SU-DHL-6 (cell line): ENCODE measurements around the gene SPDYE16.
"Not testable (repeated sequence)": the region's sequence is repeated elsewhere in the genome, so short reads cannot be mapped to it uniquely, and the experiment has no call there.

Experiments used
- H2AFZ ChIP-seq: fragments of 200-600 bp; sonication (generic); 2 replicates; pipeline ENCODE4 v1.6.1; 2014; ENCODE audit warnings: low read depth, mild to moderate bottlenecking, moderate library complexity, mixed read lengths, antibody characterized with exemption, low read length; ENCODE audit not compliant: severe bottlenecking
- H3F3A ChIP-seq: fragments of 200-600 bp; shearing (Covaris generic); 2 replicates; pipeline ENCODE4 v1.6.0; 2016; ENCODE audit warnings: antibody characterized with exemption, mild to moderate bottlenecking; ENCODE audit not compliant: insufficient read depth
- H3K27ac ChIP-seq: fragments of 200-600 bp; sonication (generic); 2 replicates; pipeline ENCODE4 v1.5.1; 2016; ENCODE audit warnings: low read depth, mild to moderate bottlenecking, low read length, moderate library complexity, mixed read lengths
- H3K27me3 ChIP-seq: fragments of 200-600 bp; sonication (generic), shearing (Covaris generic); 2 replicates; pipeline ENCODE4 v1.6.0; 2014; ENCODE audit warnings: mild to moderate bottlenecking, low read length
- H3K36me3 ChIP-seq: fragments of 200-600 bp; sonication (generic); 2 replicates; pipeline ENCODE4 v1.6.1; 2014; ENCODE audit warnings: mild to moderate bottlenecking, low read length, mixed read lengths
- H3K4me2 ChIP-seq: fragments of 300-600, 200-600 bp; shearing (Covaris generic), sonication (generic); 2 replicates; pipeline ENCODE4 v1.6.0; 2014; ENCODE audit warnings: low read length, low read depth, mild to moderate bottlenecking; ENCODE audit not compliant: poor library complexity, severe bottlenecking
- H3K4me3 ChIP-seq: fragments of 200-600 bp; sonication (generic); 2 replicates; pipeline ENCODE4 v1.5.1; 2014; ENCODE audit warnings: antibody characterized with exemption, low read length, mild to moderate bottlenecking, mixed read lengths; ENCODE audit not compliant: insufficient read depth, poor library complexity, severe bottlenecking
- H3K79me2 ChIP-seq: fragments of 200-600 bp; sonication (generic); 2 replicates; pipeline ENCODE4 v1.6.1; 2014; ENCODE audit warnings: mild to moderate bottlenecking, low read length, moderate library complexity; ENCODE audit not compliant: insufficient read depth
- H3K9ac ChIP-seq: fragments of 200-600 bp; sonication (generic); 2 replicates; pipeline ENCODE4 v1.7.0; 2014; ENCODE audit warnings: mild to moderate bottlenecking, low read length
- H3K9me2 ChIP-seq: fragments of 200-600 bp; sonication (generic); replicated peaks from 2 replicates; pipeline ENCODE4 v1.6.1; 2014; ENCODE audit warnings: low read length; ENCODE audit not compliant: insufficient read depth
- H3K9me3 ChIP-seq: fragments of 200-600 bp; sonication (generic); 2 replicates; pipeline ENCODE4 v1.6.1; 2014; ENCODE audit warnings: low read length, mixed read lengths; ENCODE audit not compliant: insufficient read depth
- H4K20me1 ChIP-seq: fragments of 200-600 bp; sonication (generic); 2 replicates; pipeline ENCODE4 v1.6.1; 2014; ENCODE audit warnings: low read depth, mild to moderate bottlenecking, antibody characterized with exemption, low read length, moderate library complexity, mixed read lengths

SPDYE16 gene

DNA sequence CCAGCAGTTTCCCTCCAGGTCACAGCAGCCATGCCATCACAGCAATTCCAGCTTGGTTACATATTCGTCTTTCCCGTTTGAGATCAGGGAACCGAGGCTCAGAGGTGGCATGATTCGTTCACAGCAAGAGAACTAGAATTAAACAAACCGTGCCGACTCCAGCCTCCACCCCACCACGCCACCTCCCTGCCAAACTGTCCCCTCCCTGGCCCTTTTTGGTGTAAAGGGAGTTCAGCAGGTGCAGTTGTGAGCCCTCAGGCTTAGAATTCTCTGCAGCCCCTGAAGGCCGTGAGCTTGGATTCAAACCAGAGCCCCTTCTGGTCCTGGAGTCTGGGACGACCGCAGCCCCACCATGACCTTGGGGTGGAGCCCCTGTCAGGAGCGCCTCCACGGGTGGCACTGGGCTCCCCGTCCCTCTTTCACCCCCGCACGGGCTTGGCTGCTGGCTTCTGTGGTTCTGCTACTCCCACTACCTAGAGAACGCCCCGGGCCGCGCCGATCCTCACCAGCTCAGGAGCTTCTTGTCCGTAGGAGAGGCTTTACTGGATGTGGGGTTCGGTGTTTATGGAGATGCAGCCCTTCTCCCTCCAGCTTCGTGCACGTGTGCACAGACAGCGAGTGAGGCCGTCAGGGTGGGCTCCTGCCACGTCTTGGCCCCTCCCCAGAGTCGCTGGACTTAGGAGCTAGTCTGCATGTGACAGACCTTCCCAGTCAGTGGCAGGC, 43.7 kb downstream of the SPDYE16 start:
- H3K27ac ChIP-seq, H3K27me3 ChIP-seq, H3K9me2 ChIP-seq, H3K9me3 ChIP-seq, H3K36me3 ChIP-seq, H2AFZ ChIP-seq, H3K9ac ChIP-seq, H3F3A ChIP-seq, H4K20me1 ChIP-seq, H3K79me2 ChIP-seq, H3K4me3 ChIP-seq, H3K4me2 ChIP-seq: not testable (repeated sequence)

DNA sequence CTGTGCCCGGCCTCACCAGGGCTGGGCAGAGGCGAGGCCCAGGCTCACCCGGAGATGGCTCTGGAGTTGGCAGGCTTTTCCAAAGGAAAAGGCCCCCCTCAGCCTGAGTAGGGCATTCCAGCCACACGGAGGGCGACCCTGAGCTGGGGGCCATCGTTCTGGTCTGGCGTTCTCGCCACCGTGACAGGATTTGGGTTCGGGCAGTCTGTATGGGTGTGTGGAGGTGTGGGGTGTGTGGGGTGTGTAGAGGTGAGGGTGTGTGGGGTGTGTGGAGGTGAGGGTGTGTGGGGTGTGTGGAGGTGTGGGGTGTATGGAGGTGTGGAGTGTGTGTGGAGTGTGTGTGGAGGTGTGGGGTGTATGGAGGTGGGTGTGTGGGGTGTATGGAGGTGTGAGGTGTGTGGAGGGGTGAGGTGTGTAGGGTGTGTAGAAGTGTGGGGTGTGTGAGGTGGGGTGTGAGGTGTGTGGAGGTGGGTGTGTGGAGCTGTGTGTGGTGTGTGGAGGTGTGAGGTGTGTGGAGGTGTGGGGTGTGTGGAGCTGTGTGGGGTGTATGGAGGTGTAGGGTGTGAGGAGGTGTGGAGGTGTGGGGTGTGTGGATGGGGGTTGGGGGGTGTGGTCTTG, 44.4 kb downstream of the SPDYE16 start:
- H3K9me2 ChIP-seq, H3K9ac ChIP-seq, H3K36me3 ChIP-seq, H2AFZ ChIP-seq, H3K9me3 ChIP-seq, H3K4me2 ChIP-seq, H3K27ac ChIP-seq, H3K27me3 ChIP-seq, H4K20me1 ChIP-seq, H3F3A ChIP-seq, H3K4me3 ChIP-seq, H3K79me2 ChIP-seq: not testable (repeated sequence)

DNA sequence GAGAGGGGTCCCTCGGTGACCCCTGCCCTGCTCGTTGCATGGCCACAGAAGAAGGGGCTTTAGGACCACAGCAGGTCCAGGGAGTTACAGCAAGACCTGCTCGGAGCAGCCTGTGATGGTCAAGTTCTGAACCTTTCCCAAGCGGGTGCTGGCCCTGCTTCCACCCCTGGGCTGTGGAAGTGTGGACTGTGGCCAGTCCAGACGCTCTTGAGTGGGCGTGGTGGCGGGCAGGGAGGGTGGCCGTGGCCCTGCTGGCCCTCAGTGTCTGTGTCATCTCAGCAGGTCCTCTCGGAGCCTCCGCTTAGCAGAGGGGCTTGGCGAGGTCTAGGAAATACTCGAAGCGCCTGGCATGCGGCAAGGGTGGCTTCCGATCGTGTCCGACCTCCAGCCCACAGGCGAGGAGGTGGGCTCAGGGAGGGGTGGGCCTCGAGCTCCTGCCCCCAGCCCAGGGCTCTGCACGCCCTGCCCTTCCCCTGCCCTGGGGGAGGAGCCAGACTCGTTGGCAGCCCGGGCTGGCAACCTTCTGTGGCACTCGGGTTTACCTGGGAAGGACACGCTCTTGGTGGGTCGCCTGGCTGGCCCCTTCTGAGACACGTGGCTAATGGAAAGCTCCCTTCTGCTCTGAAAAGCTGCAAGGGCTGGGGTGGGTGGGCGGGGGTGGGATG, 45.0 kb downstream of the SPDYE16 start:
- H3K4me3 ChIP-seq, H3K9ac ChIP-seq, H3K4me2 ChIP-seq, H3K9me2 ChIP-seq, H3K27ac ChIP-seq, H3F3A ChIP-seq, H3K27me3 ChIP-seq, H2AFZ ChIP-seq, H3K9me3 ChIP-seq, H3K36me3 ChIP-seq, H4K20me1 ChIP-seq, H3K79me2 ChIP-seq: not testable (repeated sequence)

DNA sequence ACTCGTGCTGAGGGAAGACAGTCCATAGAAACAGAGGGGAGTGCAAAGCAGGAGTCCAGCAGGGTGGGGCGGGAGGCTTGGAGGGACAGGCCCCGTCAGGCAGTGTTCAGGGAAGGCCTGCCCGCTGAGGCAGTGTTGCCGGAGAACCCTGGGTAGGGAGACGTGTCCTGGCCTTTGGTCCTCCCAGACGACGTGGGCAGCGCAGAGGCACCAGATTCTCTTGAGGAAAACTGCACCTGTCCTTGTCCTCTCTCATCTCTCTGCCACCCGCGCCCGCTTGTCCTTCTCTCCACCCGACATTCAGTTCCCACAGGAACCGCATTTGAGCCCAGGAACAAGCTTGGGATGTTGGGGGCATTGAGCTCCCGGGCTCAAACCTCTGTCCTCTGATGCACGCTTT, 47.4 kb downstream of the SPDYE16 start:
- not testable (repeated sequence) for H3K36me3 ChIP-seq, H3K4me3 ChIP-seq, H3K27me3 ChIP-seq, H3K9me3 ChIP-seq, H3K9me2 ChIP-seq, H2AFZ ChIP-seq, H3K27ac ChIP-seq, H3F3A ChIP-seq, H3K9ac ChIP-seq, H3K4me2 ChIP-seq, H3K79me2 ChIP-seq, H4K20me1 ChIP-seq

DNA sequence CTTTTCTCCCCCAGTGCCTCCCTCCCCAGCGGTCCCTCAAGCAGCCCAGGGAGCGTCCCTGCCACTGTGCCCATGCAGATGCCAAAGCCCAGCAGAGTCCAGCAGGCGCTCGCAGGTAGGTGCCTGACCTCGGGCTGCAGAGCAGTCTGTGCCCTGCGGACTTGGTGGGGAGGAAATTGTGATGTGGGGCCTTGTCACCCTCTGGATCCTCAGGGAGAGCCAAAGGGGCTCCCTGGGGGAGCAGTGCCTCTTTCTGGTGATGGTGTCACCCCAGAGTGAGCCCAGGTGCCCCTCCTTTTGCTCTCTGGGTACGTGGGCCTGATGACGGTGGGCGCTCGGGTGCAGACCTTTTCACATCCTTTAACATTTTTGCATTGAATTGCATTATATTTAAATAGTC, 51.0 kb downstream of the SPDYE16 start:
- H3K36me3 ChIP-seq, H3K9me3 ChIP-seq, H3K9ac ChIP-seq, H3F3A ChIP-seq, H3K79me2 ChIP-seq, H3K4me2 ChIP-seq, H3K9me2 ChIP-seq, H3K27me3 ChIP-seq, H3K4me3 ChIP-seq, H4K20me1 ChIP-seq, H2AFZ ChIP-seq, H3K27ac ChIP-seq: not testable (repeated sequence)

DNA sequence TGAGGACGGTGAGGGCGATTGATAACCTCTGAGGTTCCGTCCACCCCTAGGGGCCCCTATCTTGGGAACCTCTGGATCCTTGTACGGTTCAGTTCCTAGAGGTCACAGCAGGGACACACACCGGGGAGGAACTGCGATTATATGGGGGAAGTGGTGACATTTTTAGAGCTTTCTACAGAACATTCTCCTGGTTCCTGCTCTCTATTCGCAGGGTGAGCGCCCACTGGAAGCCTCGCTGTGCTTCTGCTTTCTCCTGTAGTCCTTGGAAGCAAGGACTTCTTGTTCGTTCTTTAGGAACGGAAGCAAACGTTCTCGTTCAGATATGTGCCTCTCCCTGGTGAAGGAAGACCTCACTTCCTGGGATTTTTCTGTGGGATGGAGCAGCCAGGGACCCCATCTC, 55.1 kb downstream of the SPDYE16 start:
- H3K9ac ChIP-seq, H3K36me3 ChIP-seq, H2AFZ ChIP-seq, H3F3A ChIP-seq, H3K4me3 ChIP-seq, H3K27me3 ChIP-seq, H4K20me1 ChIP-seq, H3K4me2 ChIP-seq, H3K9me2 ChIP-seq, H3K9me3 ChIP-seq, H3K79me2 ChIP-seq, H3K27ac ChIP-seq: not testable (repeated sequence)

DNA sequence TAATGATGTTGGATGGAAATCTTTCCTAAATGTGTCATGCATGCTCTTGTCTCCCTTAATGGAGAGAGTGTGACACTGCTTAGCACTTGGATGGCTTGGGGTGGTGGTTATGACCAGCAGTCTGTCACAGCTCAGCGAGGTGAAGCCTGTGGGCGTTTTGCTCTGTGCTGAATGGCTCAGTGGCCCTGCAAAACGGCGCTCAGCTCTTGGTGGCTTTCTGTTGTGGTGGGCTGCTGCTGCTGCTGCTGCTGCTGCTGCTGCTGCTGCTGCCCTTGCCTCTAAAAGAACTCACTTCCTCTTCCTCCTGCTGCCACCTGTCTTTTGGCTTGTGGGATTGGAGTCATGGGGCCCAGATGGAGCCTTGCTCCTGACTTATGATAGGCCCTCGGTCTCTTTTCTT, 56.5 kb downstream of the SPDYE16 start:
- not testable (repeated sequence) for H3K9me2 ChIP-seq, H3K36me3 ChIP-seq, H3K4me2 ChIP-seq, H4K20me1 ChIP-seq, H3K27ac ChIP-seq, H3K27me3 ChIP-seq, H3K9ac ChIP-seq, H3K79me2 ChIP-seq, H2AFZ ChIP-seq, H3F3A ChIP-seq, H3K4me3 ChIP-seq, H3K9me3 ChIP-seq
